LoVo (cell line): ENCODE results near the gene BLACAT1.

Source experiments
- DNase-seq: peaks from one replicate; pipeline ENCODE4 v3.0.0-alpha.2; 2016; ENCODE audit warnings: low spot score

BLACAT1 gene

DNA sequence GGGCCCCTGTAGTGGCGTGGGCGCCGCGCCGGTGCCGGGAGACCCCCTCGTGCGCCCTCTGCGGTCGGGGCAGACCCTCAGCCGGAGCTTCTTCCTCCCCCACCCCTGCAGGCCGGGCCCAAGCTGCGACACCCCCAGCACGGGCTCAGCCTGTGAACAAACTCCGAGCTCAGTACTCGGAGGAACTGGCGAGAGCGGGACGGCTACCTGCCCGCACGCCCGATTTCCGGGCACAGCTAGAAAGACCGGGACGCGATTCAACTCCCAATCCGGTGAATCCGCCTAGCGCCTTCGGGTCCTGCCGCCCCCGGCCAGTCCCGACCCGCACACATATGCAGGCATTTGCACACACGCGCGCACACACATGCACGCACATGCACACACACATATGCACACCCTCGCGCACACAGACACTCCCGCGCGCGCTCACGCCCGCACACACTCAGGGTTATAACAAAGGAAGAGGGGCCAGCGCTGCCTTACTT is 580 bp upstream of the BLACAT1 start:
- no peak for DNase-seq

GRCh38 chr1:205454903-205455335 is 926 bp downstream of the BLACAT1 start:
- DNase-seq: no peak

- no peak for DNase-seq
These were observed 2.4 kb downstream of the BLACAT1 start for GRCh38 chr1:205453466-205453865.

DNA sequence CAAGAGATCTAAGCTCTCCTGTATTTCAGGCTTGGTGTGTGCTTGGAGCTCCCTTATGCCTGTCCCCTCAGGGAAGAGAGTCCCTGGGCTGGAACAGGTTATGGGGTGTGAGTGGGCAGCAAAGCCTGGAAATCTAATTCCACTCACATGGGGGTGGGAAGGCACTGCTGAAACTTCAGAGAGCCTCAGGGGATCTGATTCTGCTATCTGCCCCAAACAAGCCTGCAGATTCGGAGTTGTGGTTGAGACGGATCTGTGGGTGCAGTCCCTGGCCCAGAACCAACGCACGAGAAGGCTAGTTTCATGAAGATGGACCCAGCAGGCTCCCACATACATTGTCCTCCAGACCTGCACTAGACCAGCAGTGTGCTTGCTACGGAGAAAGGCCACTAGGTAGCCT is 2.9 kb downstream of the BLACAT1 start:
- DNase-seq: no peak

DNA sequence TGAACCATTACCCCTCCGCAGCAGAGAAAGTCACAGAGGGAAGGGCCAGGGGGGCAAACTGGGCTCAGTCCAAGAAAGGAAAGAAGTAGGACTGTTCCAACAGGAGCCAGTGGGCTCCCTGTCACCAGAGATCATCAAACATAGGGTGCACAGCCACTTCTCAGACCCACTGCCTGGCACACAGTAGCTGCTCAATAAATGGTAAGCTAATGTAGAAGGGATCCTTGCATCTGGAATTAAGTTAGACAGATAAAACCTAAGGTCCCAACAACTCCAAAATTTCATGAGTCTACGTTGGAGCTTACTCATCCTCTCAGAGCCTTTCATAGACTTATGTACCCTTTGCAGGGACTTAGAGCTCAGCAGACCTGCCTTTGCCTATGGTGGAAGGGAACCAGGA is 3.5 kb downstream of the BLACAT1 start:
- DNase-seq: no peak

- DNase-seq: no peak
These were observed 4.1 kb downstream of the BLACAT1 start for GRCh38 chr1:205451759-205452164.

- no peak for DNase-seq
These were observed 4.6 kb downstream of the BLACAT1 start for GRCh38 chr1:205451202-205451601.

GRCh38 chr1:205450448-205450847 is 5.4 kb downstream of the BLACAT1 start:
- no peak for DNase-seq

DNA sequence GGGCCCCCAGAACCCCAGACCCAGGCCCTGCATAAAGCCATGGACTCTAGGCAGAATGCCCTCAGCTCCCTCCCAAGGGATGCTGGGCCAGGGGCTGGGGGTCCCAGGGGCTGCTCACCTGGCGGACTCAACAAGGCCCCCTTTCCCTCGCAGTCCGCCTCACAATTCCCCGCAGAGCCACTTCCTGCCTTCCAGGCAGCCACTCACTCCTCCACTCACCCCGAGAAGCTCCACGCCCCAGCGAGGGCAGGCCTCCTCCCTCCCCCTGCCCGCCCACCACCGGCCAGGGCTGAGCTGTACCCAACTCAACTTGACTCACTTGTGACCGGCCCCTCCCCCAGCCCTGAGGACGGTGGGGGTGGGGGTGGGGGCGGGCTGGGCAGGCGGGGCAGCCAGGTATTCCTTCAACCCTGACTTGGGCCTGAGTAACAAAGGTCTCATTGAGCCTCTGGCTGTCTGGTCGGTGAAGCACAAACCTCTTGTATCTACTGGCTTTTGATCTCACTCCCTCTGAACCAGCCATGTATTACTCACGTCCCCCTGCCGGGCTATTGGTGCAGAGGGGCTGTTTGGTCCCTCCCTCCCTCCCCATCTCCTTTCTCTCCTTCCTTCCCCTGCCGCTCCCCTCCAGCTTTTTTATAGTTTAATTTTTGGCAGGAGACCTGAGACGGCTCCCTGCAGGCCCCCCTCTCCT is 5.9 kb downstream of the BLACAT1 start:
- peak; percentile 61 for DNase-seq

DNA sequence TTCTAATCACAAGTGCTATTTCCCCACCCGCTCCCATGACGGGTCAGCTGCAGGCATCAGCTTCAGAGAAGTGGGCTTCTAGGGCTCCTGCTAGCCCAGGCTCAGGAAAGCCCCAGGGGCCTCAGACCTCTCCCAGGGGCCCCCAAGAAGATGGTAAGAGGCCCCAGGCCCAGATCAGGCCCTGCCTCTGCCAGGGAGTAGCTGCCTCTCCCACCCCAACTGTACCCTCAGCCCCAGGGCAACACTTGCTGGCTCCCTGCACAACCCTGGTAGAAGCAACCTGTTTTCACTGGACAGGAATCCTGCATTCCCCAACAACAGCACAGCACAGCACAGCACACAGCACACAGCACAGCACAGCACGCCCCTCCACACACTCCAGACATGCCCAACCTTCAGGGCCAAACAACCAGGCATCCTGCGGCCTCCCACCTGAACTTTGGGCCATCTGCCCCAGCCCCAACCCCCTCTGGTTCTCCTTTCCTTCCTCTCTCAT is 6.5 kb downstream of the BLACAT1 start:
- DNase-seq: no peak

GRCh38 chr1:205448540-205449253 is 7.1 kb downstream of the BLACAT1 start:
- no peak for DNase-seq

- DNase-seq: no peak
These were observed 8.1 kb downstream of the BLACAT1 start for GRCh38 chr1:205447457-205448341.

GRCh38 chr1:205446828-205447227 is 9.0 kb downstream of the BLACAT1 start:
- DNase-seq: no peak

DNA sequence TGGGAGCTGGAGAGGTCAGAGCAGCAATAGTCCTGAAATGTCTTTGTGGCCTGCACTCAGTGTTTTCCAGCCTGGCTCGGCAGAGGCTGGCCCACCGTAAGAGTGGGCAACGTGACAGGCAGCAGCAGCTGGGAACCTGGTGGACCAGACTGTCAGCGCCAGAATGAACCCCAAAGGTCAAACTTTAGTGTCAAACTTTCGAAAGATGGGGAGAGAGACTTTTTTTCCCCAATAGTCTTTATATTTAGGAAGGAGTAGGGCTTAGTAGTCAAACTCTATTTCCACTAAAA is 10.3 kb downstream of the BLACAT1 start:
- no peak for DNase-seq

GRCh38 chr1:205444931-205445645 is 10.8 kb downstream of the BLACAT1 start:
- no peak for DNase-seq

GRCh38 chr1:205444300-205444930 is 11.4 kb downstream of the BLACAT1 start:
- no peak for DNase-seq

- no peak for DNase-seq
These were observed 12.1 kb downstream of the BLACAT1 start for GRCh38 chr1:205443585-205444299.

DNA sequence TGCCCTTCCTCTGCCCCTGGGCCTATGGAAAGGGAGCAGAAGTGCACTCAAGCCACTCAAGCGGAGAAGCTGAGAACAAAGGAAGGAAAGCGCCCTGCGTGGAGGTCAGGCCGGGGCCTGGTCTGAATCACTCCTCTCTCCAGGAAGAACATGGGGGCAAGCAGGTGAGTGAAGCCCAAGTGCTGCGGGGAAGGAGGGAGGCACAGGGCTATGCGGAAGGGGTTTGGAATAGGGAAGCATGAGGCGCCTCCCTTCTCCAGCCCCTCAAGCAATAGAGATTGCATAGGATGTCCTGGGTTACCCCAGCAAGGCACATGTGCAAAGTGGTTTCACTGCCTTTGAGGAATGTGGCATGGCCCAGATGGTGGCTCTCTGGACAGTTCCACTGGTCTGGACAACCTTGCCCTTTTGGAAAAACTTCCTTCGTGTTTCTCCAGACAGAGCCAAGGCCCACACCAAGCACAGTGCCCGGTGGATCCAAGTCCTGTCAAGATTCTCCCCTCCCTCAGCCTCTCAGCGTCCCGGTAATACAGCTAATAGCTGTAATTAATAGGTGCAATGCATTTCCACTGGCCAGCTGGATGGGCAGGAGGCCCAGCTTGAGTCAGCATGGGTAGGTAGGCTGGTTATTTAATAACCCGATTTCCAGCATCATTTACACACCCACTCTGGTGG is 13.7 kb downstream of the BLACAT1 start:
- no peak for DNase-seq

- DNase-seq: no peak
These were observed 14.2 kb downstream of the BLACAT1 start for GRCh38 chr1:205441716-205442050.

DNA sequence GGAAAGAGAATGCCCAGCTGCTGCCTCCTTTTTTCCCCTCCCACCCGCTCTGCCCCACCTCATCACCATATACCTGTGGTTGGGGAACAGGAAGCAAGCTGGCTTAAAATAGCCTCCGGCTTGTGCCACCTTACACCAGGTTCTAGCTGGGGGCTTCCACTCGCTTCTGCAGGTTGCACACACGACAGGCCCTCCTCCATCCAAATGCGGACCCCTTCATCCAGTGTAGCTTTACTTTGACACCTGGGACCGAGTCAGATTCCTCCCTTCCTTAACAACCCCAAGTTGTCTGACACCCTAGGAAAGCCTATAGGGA is 14.6 kb downstream of the BLACAT1 start:
- no peak for DNase-seq
